Neutrophil (primary cell): ENCODE data around the gene UGT2A2.

Experiments
- H3K27ac ChIP-seq: fragments of 200-600 bp; sonication (generic); 2 replicates; pipeline ENCODE4 v1.5.1; 2016; ENCODE audit warnings: mild to moderate bottlenecking, moderate library complexity
- H3K27me3 ChIP-seq: fragments of 200-600 bp; sonication (generic); 2 replicates; pipeline ENCODE4 v1.6.0; 2016; ENCODE audit warnings: mild to moderate bottlenecking
- H3K36me3 ChIP-seq: fragments of 200-600 bp; sonication (generic); 2 replicates; pipeline ENCODE4 v1.5.1; 2017
- H3K4me1 ChIP-seq, 2 experiments: fragments of 200-600 bp in 1 of 2; sonication (generic) in 1 of 2; 1 replicate in 1 of 2; 2 replicates in 1 of 2; pipeline versions ENCODE4 v1.5.1 to v1.6.1; 2013 to 2016; ENCODE audit warnings: low read depth in 1 of 2, low read length in 1 of 2, mild to moderate bottlenecking in 1 of 2, moderate library complexity in 1 of 2; ENCODE audit not compliant: control insufficient read depth in 1 of 2, insufficient read depth in 1 of 2
- H3K4me3 ChIP-seq, 2 experiments: fragments of 200-600 bp in 1 of 2; sonication (generic) in 1 of 2; 1 replicate in 1 of 2; 2 replicates in 1 of 2; pipeline ENCODE4 v1.5.1; 2013 to 2016; ENCODE audit warnings: low read depth in 1 of 2, low read length in 1 of 2, mild to moderate bottlenecking in 1 of 2, moderate library complexity in 1 of 2
- H3K9me3 ChIP-seq: fragments of 200-600 bp; sonication (generic); 2 replicates; pipeline ENCODE4 v1.5.1; 2016
- CTCF ChIP-seq: fragments of 200-600 bp; sonication (generic); IDR thresholded peaks from 2 replicates; pipeline ENCODE4 v1.5.1; 2016; ENCODE audit warnings: antibody characterized with exemption

UGT2A2 gene

DNA sequence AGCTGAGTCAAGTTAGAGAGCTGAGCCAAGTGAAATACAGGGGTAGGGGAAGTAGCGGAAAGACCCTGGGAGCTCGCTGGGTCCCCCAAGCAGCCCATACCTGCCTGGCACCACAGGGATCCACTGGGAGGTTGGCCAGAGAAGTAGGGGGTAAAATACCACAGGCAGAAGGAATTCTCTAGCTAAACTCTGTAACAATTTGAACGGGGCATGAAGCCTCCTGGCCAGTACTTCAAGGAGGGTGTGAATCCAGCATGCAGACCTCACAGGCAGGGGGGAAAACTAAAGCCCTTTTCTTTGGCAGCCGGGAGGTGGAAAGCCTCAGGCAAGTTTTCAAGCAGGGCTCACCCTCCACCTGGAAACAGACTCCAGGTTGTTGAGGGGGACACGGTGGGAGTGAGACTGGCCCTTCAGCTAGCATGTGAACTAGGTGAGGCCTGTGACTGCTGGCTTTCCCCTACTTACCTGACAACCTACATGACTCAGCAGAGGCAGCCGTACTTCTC, 17.3 kb upstream of the UGT2A2 start:
- Histone ChIP-seq H3K27ac (no peak overlapping the region), H3K27me3 (no peaks in the 10 kb centered on the region), H3K4me3 (no peak overlapping the region), H3K36me3 (no peaks in the 10 kb centered on the region), H3K9me3 (no peaks in the 10 kb centered on the region), H3K4me1 (no peaks in the 10 kb centered on the region)
- TF ChIP-seq CTCF, result no peak

DNA sequence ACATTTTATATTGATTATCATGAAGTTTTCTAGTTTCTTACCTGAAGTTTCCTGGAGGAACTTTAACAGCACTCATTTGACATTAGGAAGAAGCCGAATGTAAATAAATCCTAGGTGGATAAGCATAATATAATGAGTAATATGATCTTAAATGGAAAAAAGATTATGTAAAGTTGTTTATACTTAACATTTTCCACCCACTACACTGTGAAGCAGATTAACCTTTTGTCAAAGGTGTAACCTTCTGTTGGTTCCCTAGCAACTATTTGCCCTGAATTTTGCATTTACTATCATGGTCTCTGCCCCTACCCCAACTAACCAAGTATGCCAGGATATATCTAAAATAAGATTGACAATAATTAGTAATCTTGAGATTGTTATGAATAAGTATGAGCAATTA, 13.7 kb upstream of the UGT2A2 start, which contains the start of gene UGT2A1:
Gene UGT2A1 (minus strand): TSS at position 101 of the 400 bp plus-strand sequence. CDS start 5,603 bp downstream, outside the sequence.
- Histone ChIP-seq H3K27ac (no peak within 1 kb of the TSS), H3K4me3 (no peak within 1 kb of the TSS), H3K9me3 (no peaks in the 10 kb centered on the region), H3K27me3 (no peaks in the 10 kb centered on the region), H3K4me1 (no peaks in the 10 kb centered on the region), H3K36me3 (no peaks in the 10 kb centered on the region)
- no peak for TF ChIP-seq CTCF

DNA sequence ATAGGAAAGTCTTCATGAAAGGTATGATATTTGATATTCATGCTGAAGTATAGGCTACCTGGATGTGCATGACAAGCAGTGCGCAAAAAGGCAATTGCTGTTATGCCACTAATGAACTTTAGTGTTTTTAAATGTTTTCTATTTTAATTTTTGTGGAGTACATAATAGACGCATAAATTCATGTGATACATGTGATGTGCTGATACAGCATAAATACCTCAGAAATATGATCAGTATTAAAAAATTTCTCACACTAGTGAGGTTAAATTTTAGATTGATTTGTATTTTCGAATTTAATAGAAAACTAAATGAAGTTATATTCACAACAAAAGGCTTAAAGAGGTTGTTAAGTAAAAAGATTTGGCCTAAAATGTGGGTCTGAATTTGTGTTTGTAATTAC, 11.4 kb upstream of the UGT2A2 start:
- H3K4me3 ChIP-seq, result no peak overlapping the region
- H3K27me3 ChIP-seq, result no peaks in the 10 kb centered on the region
- H3K36me3 ChIP-seq, result no peaks in the 10 kb centered on the region
- TF ChIP-seq CTCF, result no peak
- H3K27ac ChIP-seq, result no peak overlapping the region
- no peaks in the 10 kb centered on the region for H3K4me1 ChIP-seq
- no peaks in the 10 kb centered on the region for H3K9me3 ChIP-seq

- no peaks in the 10 kb centered on the region for H3K9me3 ChIP-seq
- no peak for TF ChIP-seq CTCF
- H3K27ac ChIP-seq, result no peak overlapping the region
- H3K27me3 ChIP-seq, result no peaks in the 10 kb centered on the region
- no peaks in the 10 kb centered on the region for H3K4me1 ChIP-seq
- no peak overlapping the region for H3K4me3 ChIP-seq
- H3K36me3 ChIP-seq, result no peaks in the 10 kb centered on the region
Observed at GRCh38 chr4:69649629-69650028, 10.2 kb upstream of the UGT2A2 start.

GRCh38 chr4:69649207-69649606, 9.8 kb upstream of the UGT2A2 start:
- no peak for TF ChIP-seq CTCF
- Histone ChIP-seq H3K4me1 (no peaks in the 10 kb centered on the region), H3K27ac (no peak overlapping the region), H3K36me3 (no peaks in the 10 kb centered on the region), H3K9me3 (no peaks in the 10 kb centered on the region), H3K4me3 (no peak overlapping the region), H3K27me3 (no peaks in the 10 kb centered on the region)

GRCh38 chr4:69642961-69643360, 3.5 kb upstream of the UGT2A2 start:
- TF ChIP-seq CTCF, result no peak
- H3K36me3 ChIP-seq, result no peaks in the 10 kb centered on the region

More at GRCh38 chr4:69642961-69643360, 3.5 kb upstream of the UGT2A2 start:
- no peak overlapping the region for H3K4me3 ChIP-seq
- H3K27ac ChIP-seq, result no peak overlapping the region
- no peaks in the 10 kb centered on the region for H3K9me3 ChIP-seq
- no peaks in the 10 kb centered on the region for H3K4me1 ChIP-seq
- H3K27me3 ChIP-seq, result no peaks in the 10 kb centered on the region
